NCI-H2196 treated with DMSO at 0.1 percent for 48 hours (cell line): ENCODE results near the gene MED4.

Experiments used
- DNase-seq: peaks from one replicate; lab custom pipeline; 2025; ENCODE audit not compliant: unreplicated experiment; lab: John Stamatoyannopoulos, UW

MED4 gene, protein sequence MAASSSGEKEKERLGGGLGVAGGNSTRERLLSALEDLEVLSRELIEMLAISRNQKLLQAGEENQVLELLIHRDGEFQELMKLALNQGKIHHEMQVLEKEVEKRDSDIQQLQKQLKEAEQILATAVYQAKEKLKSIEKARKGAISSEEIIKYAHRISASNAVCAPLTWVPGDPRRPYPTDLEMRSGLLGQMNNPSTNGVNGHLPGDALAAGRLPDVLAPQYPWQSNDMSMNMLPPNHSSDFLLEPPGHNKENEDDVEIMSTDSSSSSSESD

DNA sequence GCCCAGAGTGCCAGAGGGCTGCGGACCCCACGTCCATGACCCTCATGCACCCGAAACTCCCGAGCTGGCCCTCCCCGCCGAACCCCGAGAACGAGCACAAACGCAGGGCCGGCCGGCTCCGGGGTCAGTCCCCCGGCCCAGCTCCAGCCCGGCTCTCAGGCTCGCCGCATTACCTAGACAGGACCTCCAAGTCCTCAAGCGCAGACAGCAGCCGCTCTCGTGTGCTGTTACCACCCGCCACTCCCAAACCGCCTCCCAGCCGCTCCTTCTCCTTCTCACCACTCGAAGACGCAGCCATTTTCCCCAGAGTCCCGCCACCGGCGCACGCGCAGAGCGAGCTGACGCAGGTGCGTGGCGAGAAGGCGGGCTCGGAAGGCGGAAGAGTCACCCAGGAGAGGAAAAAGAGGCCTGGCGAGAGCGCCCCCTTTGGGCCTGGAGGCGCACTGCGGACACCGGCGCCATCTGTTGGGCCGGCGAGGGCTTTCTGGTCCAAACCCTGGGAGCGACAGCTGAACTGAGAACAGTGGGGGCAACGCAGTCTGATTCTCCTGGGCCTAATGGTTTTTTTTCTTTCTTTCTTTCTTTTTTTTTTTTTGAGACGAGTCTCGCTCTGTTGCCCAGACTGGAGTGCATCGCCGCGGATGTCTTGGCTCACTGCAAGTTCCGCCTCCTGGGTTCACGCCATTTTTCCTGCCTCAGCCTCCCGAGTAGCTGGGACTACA is at the start of gene MED4:
Gene MED4, minus strand, starts transcription at position 324 of the 722 bp plus-strand sequence. Its CDS starts 26 bp downstream, at position 298.
- DNase-seq = peak; percentile 47

DNA sequence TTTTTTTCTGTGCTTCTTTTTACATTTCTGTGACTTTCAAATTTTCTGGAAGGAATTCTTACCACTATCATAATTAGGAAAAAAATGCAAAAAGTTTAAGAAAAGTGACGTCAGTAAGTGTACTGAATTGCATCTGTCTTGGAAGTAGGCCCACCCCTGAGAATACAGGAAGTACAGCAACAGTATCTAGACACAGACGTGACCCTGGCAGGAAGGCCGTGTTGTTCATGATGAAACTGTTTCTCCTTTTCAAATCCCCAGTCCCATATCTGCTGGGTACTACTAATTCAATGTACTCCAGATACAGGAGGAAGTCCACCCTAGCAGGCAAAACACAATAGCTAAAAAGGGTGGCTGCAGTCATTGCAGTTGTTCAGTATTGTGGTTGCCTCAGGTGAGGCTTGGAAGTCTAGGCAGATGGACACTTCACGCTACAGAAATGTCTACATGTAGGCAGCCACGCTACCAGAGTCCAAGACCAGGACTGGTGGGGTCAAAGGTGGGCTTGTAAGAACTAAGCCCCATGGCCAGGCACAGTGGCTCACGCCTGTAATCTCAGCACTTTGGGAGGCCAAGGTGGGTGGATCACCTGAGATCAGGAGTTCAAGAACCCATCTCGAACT is 49.6 kb upstream of the MED4 start:
- DNase-seq = no peak

DNA sequence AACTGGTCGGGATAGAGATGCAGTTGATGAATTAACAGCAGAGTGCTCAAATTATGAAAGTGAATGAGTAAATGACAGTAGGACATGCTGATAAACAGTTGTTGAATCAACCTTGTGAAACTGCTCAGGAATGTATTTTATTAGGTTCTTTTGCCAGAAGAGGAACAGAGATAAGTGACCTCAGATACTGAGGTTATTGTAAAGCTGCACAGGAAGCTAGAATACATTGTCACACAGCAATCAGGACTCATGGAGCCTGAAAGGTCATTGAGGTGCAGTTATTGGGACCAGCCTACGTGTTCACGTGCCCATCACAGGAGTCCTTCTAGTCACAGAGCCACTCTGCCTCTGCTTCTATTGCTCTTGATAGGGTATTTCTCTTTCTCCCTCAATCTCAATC is 47.5 kb upstream of the MED4 start:
- DNase-seq = no peak

DNA sequence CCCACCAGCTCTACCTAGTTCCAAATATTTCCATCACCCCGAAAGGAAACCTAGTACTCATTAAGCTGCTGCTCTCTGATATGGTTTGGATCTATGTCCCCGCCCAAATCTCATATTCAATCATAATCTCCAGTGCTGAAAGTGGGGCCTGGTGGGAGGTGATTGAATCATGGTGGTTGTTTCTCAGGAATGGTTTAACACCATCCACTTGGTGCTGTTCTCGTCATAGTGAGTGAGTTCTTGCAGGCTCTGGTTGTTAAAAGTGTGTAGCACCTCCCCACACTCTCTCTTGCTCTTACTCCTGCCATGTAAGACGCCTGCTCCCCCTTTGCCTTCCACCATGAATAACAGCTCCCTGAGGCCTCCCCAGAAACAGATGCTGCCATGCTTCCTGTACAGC is 43.4 kb upstream of the MED4 start:
- no peak for DNase-seq

DNA sequence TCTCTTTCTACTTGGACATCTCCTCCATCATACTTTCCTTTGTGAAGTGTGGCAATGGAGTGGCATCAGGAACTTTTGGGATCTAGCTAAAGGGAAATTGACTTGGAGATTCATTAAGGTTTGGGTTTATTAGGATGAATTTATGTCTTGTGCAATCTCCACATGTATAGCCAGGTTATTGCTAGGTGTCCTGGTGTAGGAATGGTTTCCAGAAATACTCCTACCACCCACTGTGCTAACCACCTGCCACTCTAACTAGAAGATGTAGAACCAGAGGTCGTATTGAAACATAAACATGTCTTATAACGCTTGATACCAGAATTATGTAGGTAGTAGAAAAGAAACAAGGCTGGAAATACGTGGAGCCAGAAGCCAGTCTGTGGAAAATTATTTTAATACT is 38.1 kb upstream of the MED4 start:
- no peak for DNase-seq

DNA sequence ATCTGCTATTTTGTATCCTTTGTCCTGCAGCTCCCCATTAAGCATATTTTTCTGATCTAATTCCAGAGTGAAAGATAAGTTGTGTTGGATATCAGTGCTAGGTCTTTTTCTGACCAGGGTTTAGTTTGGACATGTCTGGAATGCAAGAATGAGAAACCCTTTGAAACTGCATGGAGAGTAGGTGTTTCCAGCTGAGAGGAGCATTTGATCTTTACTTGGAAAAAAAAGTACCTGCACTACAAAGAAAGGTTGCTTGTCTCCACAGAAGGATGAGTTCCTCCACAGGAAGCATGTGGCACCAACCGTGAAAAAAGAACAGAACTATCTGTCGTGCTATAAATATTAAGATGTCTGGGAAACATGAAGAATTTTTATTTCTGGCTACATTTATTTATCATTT is 36.6 kb upstream of the MED4 start:
- no peak for DNase-seq

DNA sequence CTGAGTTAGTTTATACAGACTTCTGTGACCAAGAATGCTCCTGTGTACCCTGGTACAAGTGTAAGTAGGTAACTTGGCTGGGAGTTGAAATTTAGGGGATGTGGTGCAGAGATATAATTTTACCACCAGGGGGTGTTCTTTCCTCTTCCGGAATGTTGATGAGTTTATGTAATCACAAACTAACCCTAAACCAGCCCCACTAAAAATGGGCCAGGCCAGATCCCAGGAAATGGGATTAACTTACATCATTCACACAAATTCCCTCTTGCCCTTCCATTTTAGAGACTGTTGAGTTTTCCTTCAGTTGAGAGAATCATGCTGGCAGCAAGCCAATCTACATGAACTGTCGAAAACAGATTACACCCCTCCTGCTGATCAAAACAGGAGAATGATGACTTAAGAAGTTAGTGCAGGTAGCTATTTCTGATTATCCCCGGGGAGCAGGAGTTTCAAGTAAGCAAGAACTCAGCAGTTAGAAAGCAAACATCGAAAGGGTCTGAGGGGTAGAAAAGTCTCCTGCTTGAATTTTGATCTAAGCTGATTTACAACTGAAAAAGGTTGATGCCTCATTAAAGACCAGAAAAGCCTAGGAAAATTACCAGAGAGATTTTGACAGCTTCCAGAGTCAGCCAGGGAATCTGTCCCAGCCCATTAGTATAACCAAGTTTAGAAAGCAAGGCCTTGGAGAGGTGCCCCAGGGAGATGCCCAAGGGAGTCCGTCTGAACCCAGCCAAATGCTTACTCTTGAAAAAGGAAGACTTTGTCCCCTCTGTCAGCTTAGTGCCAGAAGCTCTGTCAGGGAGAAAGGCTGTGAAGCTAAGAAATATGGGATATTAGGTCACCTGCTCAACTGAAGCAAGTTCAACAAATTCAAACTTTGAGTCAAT is 32.3 kb upstream of the MED4 start:
- peak; percentile 19 for DNase-seq

DNA sequence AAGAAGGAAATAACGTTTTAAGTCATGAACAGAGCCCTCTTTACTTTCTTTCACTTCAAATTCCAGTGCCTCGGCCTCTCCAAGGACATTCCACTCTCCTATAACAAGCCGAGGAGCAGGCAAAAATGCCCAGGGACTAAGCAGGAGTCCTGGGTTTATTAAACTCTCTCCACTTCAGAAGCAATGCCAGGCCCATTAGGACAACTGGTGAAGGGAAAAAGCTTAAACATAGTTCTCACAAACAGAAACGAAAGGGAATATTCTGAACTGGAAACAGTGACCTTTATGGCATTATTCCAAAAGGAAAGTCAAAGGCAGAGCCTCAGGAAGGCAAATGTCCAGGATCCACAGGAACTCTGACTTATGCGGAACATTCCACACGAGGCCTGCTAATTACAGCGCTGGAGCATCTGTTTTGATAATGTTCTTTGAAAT is 30.9 kb upstream of the MED4 start:
- no peak for DNase-seq

DNA sequence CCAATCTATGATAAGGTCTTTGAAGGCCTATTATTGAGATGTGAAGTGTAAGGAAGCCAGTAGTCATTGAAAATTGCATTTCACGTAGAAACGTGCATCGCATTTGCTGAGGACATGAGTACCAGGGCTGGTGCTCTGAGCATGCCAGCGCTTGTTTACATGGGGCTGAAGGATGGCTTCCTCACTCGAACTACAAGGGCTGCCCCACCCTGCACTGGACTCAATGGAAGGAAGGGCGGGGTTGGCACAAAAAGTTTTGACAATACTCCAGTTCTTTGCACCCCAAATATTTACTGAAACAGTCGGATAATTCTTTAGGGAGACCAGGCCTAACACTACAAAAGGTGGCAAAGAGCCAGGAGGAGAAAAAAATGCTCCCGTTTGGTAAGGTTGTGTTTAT is 28.9 kb upstream of the MED4 start:
- DNase-seq = no peak

DNA sequence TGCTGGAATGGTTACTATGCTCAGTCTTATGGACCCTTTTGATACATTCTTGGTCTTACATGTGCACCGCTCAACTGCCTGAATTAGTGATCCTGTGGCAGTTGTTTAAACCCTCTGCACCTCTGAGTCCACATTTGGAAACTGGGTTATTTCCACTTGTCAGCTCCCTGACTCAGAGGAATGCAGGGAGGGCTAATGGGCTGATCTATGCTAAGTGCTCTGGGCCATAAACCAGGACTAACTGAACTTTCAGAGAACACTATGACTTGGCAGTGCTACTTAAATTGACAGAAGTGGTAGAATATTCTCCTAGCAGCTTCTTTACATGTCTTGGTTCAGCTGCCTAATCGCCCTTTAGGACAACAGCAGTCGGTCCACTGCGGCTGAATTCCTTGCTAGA is 26.8 kb upstream of the MED4 start:
- DNase-seq = no peak

DNA sequence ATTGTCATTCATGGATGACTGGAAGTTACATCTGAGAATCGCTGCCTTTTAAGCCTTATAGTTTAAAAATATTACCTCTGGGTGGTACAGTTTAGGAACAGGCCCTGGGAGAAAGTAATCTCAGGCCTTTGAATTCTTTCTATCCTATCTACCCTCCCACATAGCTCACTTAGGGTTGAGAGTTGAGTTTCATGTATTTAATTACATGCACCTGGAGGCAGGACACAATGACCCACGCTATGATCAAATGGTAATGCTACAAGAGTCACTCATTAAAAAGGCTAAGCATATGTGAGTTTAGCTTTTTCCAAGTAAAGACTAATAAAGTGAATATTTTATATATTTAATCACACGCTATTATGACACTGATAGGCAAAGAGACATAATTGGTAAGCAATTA is 25.3 kb upstream of the MED4 start:
- DNase-seq = no peak

DNA sequence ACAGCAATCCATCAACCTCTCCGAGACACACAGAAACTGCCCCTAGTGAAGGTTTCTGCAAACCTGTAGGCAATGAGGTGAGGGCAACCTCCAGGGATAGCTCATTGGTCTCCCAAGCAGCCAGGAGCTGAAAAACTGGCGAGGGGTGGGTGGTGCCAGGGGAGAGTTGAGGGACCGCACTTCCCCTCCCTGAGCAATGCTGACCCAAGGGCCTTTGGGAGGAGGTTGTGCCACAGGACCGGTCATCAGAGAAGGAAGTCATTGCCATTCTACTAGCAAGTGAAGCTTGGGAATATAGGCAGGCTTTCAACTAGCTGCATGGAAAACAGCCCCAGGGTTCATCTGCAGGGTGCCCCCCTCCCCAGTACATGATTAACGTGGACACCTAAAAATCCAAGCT is 23.1 kb upstream of the MED4 start:
- no peak for DNase-seq

DNA sequence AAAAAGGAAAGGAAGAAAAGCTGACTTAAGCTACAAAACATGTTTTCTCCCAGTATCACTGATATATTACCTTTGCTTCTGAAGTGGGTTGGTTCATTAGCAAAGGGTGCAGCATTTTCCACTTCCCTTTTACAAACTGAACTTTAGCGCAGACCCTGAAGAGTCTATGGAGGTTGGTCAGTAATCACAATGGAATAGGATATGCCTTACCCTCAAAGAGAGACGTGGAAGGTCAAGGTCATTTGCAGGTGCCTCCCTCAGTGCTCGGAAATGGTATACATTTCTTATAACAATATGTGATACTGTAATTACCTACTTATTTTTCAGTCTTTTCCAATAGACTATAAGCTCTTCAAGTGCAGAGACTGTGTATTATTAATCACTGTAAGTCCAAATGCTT is 21.9 kb upstream of the MED4 start:
- DNase-seq = no peak

DNA sequence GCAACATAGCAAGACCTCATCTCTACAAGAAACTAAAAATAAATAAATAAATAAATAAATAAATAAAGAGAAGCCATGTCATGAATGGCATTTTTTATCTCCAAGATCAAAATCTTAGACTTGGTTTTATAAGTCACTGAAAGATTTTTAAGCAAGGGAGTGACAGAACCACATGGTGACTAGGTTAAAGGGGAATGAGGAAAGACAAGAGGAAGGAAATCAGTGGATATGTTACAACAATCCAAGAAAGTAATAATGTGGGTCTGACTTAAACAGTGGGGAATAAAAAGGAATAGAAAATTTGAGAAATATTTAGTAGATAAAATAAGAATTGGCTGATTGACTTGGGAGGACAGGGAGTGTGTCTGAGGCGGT is 18.8 kb upstream of the MED4 start:
- no peak for DNase-seq

DNA sequence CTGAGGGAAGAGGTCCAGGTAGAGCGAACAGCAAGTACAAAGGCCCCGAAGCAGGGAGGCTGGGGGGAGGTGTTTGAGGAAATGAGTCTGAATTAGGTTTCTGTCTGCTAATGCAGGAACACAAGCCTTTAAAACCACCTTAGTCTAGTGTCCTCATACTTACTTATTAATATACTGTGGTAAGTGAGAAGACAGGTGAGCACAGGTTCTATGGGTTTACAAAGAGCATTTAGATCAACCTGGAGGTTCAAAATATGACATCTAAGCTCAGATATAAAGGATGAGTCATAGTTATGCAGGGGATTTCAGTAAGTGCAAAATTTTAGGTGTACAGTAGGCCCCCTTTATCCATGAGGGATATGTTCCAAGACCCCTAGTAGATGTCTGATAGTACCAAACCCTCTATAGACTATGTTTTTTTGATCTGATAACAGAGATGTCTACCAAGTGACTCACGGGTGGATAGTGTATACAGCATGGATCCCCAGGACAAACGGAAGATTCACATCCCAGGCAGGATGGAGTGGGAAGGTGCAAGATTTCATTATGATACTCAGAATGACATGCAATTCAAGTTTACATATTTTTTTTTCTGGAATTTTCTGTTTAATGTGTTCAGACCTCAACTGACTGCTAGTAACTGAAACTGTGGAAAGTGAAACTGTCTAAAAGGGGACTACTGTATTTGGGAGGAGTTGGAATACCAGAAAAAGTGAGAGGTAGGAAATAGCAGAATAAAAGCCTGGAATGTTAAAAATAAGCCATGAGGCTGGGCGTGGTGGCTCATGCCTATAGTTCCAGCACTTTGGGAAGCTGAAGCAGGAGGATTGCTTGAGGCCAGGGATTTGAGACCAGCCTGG is 18.2 kb upstream of the MED4 start:
- DNase-seq = no peak

DNA sequence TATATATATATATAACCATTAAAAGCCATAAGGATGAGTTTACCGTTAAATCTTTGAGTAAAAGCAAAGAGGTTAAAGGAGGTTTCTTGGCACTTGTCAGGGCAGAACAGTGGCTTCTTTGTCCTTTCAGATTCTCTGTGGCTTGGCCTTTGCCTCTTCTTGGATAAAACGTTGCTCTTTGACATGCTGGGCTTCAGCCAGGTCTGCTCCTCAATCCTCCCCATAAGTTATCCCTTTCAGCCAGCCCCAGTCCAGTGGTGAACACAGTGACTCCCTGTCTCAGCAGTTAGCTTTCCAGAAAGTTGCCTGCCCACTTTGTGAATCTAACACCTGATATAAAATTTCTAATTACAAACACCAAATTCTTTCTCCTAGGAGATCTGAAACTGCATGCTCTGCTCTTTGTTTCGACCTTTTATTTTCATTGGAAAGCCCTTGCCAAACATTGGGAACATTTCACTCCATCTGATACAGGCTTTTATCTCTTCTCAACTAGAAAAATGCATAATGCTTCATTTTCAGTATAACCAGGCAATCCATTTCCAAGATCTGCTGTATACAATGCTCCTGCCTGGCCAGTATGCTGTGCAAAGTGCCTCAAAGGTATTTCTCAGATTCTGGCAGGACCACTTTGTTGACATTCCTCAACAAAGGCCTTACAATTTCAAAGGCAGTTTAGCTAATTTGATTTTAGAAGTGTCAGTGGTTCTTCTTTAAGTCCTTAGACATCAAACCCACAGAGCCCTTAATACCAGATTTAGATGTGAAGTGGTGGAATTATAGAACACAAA is 16.2 kb upstream of the MED4 start:
- DNase-seq = no peak

DNA sequence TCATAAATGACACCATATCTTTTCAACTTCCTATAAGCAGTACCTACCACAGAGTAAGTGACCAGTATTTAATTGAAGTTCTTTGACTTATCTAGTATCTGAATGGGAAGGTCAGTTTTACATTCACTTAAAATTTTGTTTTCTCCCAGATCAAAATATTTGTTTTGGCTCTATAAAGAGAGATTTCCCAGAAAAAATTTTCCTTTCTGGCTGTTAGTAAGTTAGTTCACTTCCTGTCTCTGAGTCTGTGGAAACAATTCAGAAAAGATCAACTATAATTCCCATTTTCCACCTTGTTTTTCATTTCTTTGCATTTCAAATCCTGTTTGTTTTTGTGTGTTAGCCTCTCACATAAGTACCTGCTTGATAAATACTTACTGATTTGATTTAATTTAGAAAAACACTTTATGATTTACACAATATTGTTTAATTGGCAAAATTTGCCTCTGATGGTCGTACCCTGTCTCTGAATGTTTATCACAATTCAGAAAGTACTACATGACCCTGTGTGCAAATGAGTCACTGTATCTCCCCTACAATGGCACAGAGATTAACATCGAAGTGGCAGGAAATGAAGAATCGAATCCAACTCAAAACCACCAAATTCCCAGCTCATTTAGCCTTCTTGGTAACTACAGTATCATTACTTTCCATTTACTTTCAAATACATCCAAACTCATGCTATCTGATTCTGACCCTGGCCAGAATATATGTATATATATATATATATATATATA is 15.4 kb upstream of the MED4 start:
- DNase-seq = no peak

DNA sequence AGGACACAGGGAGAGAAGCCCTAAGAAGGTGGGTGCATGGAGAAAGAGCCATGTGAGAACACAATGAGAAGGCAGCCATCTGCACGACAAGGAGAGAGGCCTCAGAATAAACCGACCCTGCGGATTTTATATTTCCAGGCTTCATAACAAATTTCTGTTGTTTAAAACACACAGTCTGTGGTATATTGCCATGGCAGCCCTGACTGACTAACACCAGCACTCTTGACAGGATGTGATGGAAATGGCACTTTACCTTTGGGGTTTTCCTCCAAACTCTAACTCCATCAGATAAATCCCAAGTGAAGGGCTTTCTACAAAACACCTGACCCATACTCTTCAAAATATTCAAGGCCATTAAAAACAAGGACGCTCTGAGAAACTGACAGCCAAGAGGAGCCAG is 13.2 kb upstream of the MED4 start:
- no peak for DNase-seq

DNA sequence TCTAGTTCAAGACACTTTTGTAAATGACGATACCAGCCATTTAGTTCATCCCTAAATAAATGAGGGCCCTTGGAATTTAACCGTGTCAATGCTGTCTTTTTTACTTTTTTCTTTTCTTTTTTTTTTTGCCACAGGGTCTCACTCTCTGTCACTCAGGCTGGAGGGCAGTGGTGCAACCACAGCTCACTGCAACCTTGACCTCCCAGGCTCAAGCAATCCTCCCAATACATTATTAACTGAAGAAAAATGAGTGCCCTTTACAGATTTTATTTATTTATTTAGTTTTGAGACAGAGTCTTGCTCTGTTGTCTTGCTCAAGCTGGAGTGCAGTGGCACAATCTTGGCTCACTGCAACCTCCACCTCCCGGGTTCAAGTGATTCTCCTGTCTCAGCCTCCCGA is 2.9 kb upstream of the MED4 start:
- DNase-seq = no peak
